AG08395 (cell line): ENCODE results near the gene TEX38.
A peak's percentile ranks its signal among the peaks of the same experiment; 100 is the strongest.
"Not testable (repeated sequence)": the region's sequence is repeated elsewhere in the genome, so short reads cannot be mapped to it uniquely, and the experiment has no call there.

Experiments
- DNase-seq: peaks from one replicate; pipeline ENCODE4 v3.0.0; 2012; ENCODE audit warnings: mixed read lengths, low spot score

TEX38 gene

GRCh38 chr1:46655848-46656247 is 15.8 kb upstream of the TEX38 start:
- DNase-seq = no peak

GRCh38 chr1:46656643-46657042 is 15.0 kb upstream of the TEX38 start:
- no peak for DNase-seq

GRCh38 chr1:46657775-46658174 is 13.9 kb upstream of the TEX38 start:
- no peak for DNase-seq

GRCh38 chr1:46659307-46659870 is 12.3 kb upstream of the TEX38 start:
- DNase-seq = no peak

- DNase-seq = not testable (repeated sequence)
Measured at GRCh38 chr1:46660116-46660515, 11.5 kb upstream of the TEX38 start.

GRCh38 chr1:46662919-46663318 is 8.7 kb upstream of the TEX38 start:
- not testable (repeated sequence) for DNase-seq

- DNase-seq = no peak
Measured at GRCh38 chr1:46665983-46666382, 5.7 kb upstream of the TEX38 start.

- DNase-seq = peak; percentile 88
Measured at GRCh38 chr1:46667782-46668760, 3.6 kb upstream of the TEX38 start, which contains the start of gene ATPAF1. TSS of gene ATPAF1 (minus strand) at chr1:46668364. CDS start at chr1:46668322, 42 bp downstream.

GRCh38 chr1:46670134-46670533 is 1.5 kb upstream of the TEX38 start:
- DNase-seq = no peak

GRCh38 chr1:46672696-46673095 is 1.0 kb downstream of the TEX38 start:
- DNase-seq = no peak

- no peak for DNase-seq
Measured at GRCh38 chr1:46673749-46674182, 2.1 kb downstream of the TEX38 start.

- no peak for DNase-seq
Measured at GRCh38 chr1:46675549-46676314, 4.1 kb downstream of the TEX38 start.

GRCh38 chr1:46676531-46676930 is 4.9 kb downstream of the TEX38 start:
- no peak for DNase-seq

- no peak for DNase-seq
Measured at GRCh38 chr1:46677339-46677738, 5.7 kb downstream of the TEX38 start.

- no peak for DNase-seq
Measured at GRCh38 chr1:46679789-46680573, 8.3 kb downstream of the TEX38 start.

- DNase-seq = no peak
Measured at GRCh38 chr1:46681333-46682034, 9.8 kb downstream of the TEX38 start.

- no peak for DNase-seq
Measured at GRCh38 chr1:46682064-46682463, 10.4 kb downstream of the TEX38 start.

GRCh38 chr1:46684670-46685069 is 13.0 kb downstream of the TEX38 start:
- DNase-seq = no peak

- no peak for DNase-seq
Measured at GRCh38 chr1:46686255-46686654, 14.6 kb downstream of the TEX38 start.

- DNase-seq = peak; percentile 46
Measured at GRCh38 chr1:46687093-46687659, 15.5 kb downstream of the TEX38 start.
